DND-41 (cell line): ENCODE results near the gene RIMS3.
"Not testable (repeated sequence)": the region's sequence is repeated elsewhere in the genome, so short reads cannot be mapped to it uniquely, and the experiment has no call there.

Experiments
- ATAC-seq: fragments of 200-7000 bp; cut with Tn5 transposase; 3 replicates; pipeline ENCODE4 v1.9.1; 2021; ENCODE audit warnings: low read depth; ENCODE audit not compliant: insufficient read depth
- DNase-seq: peaks from one replicate; pipeline ENCODE4 v3.0.0-alpha.2; 2020
- H2AFZ ChIP-seq: 2 replicates; pipeline ENCODE4 v1.6.0; 2012; ENCODE audit warnings: low read depth, low read length
- H3K27ac ChIP-seq: 2 replicates; pipeline ENCODE4 v1.5.1; 2012; ENCODE audit warnings: low read length, inconsistent platforms
- H3K27me3 ChIP-seq: fragments of 200-600 bp; sonication (generic); 2 replicates; pipeline ENCODE4 v1.6.0; 2012; ENCODE audit warnings: low read length, mild to moderate bottlenecking, inconsistent platforms; ENCODE audit not compliant: insufficient read depth, poor library complexity
- H3K36me3 ChIP-seq: 2 replicates; pipeline ENCODE4 v1.5.1; 2012; ENCODE audit warnings: low read length, inconsistent platforms; ENCODE audit not compliant: insufficient read depth
- H3K4me1 ChIP-seq: 2 replicates; pipeline ENCODE4 v1.5.1; 2012; ENCODE audit warnings: mild to moderate bottlenecking, low read length; ENCODE audit not compliant: insufficient read depth
- H3K4me2 ChIP-seq: 2 replicates; pipeline ENCODE4 v1.6.0; 2012; ENCODE audit warnings: mild to moderate bottlenecking, moderate library complexity, low read length, inconsistent platforms; ENCODE audit not compliant: insufficient read depth
- H3K4me3 ChIP-seq, 2 experiments: fragments of 200-600 bp in 1 of 2; shearing (Covaris generic) in 1 of 2; 2 replicates each; pipeline ENCODE4 v1.5.1; 2012 to 2016; ENCODE audit warnings: inconsistent platforms in 2 of 2, low read length in 2 of 2, mild to moderate bottlenecking in 2 of 2, low read depth in 1 of 2, moderate library complexity in 1 of 2
- H3K79me2 ChIP-seq: 2 replicates; pipeline ENCODE4 v1.6.0; 2012; ENCODE audit warnings: low read length, inconsistent platforms; ENCODE audit not compliant: insufficient read depth
- H3K9ac ChIP-seq: 2 replicates; pipeline ENCODE4 v1.6.0; 2012; ENCODE audit warnings: low read depth, mild to moderate bottlenecking, inconsistent platforms, low read length, moderate library complexity
- H3K9me3 ChIP-seq: 2 replicates; pipeline ENCODE4 v1.5.1; 2012; ENCODE audit warnings: low read length, moderate library complexity, mild to moderate bottlenecking, inconsistent platforms; ENCODE audit not compliant: insufficient read depth, severe bottlenecking
- H4K20me1 ChIP-seq: 2 replicates; pipeline ENCODE4 v1.6.0; 2012; ENCODE audit warnings: low read length; ENCODE audit not compliant: insufficient read depth
- CTCF ChIP-seq: IDR thresholded peaks from 2 replicates; pipeline ENCODE4 v1.5.1; 2012; ENCODE audit warnings: borderline replicate concordance, low read length, moderate library complexity, mild to moderate bottlenecking; ENCODE audit not compliant: poor library complexity, severe bottlenecking; ENCODE audit errors: extremely low read depth
- EZH2 ChIP-seq: IDR thresholded peaks from 3 replicates; pipeline ENCODE4 v1.6.1; 2012; ENCODE audit warnings: borderline replicate concordance, low read depth, mild to moderate bottlenecking, moderate library complexity, low read length, inconsistent platforms; ENCODE audit not compliant: severe bottlenecking

Gene RIMS3

GRCh38 chr1:40588586-40588985 lies 76.9 kb downstream of the RIMS3 start:
- H3K4me2 ChIP-seq, result no peak overlapping the region
- H3K79me2 ChIP-seq, result no peaks in the 10 kb centered on the region
- TF ChIP-seq EZH2 (no peak), CTCF (no peak)
- no peaks in the 10 kb centered on the region for H3K36me3 ChIP-seq
- no peak overlapping the region for H3K27ac ChIP-seq
- no peak overlapping the region for H2AFZ ChIP-seq
- H3K9ac ChIP-seq, result no peak overlapping the region
- H3K4me1 ChIP-seq, result no peaks in the 10 kb centered on the region
- H3K9me3 ChIP-seq, result no peaks in the 10 kb centered on the region
- ATAC-seq (no peak), DNase-seq (no peak)
- H3K27me3 ChIP-seq, result no peaks in the 10 kb centered on the region
- no peak overlapping the region for H3K4me3 ChIP-seq
- H4K20me1 ChIP-seq, result no peaks in the 10 kb centered on the region

GRCh38 chr1:40583980-40584379 lies 81.5 kb downstream of the RIMS3 start:
- H3K36me3 ChIP-seq, result no peaks in the 10 kb centered on the region
- no peak for TF ChIP-seq CTCF
- TF ChIP-seq EZH2, result no peak
- H3K4me1 ChIP-seq, result no peaks in the 10 kb centered on the region
- no peaks in the 10 kb centered on the region for H4K20me1 ChIP-seq
- ATAC-seq, result no peak
- no peak overlapping the region for H3K4me2 ChIP-seq
- no peak for DNase-seq
- H2AFZ ChIP-seq, result no peak overlapping the region
- H3K9me3 ChIP-seq, result no peaks in the 10 kb centered on the region
- H3K27ac ChIP-seq, result no peak overlapping the region
- no peak overlapping the region for H3K9ac ChIP-seq
- no peaks in the 10 kb centered on the region for H3K79me2 ChIP-seq
- H3K27me3 ChIP-seq, result no peaks in the 10 kb centered on the region
- no peak overlapping the region for H3K4me3 ChIP-seq

- no peak overlapping the region for H3K27ac ChIP-seq
- H3K79me2 ChIP-seq, result no peaks in the 10 kb centered on the region
- no peaks in the 10 kb centered on the region for H4K20me1 ChIP-seq
- ATAC-seq, result no peak
- H3K4me3 ChIP-seq, result no peak overlapping the region
- no peaks in the 10 kb centered on the region for H3K36me3 ChIP-seq
- DNase-seq, result no peak
- no peaks in the 10 kb centered on the region for H3K9me3 ChIP-seq
- no peak overlapping the region for H3K9ac ChIP-seq
- H3K4me1 ChIP-seq, result no peaks in the 10 kb centered on the region
- H3K27me3 ChIP-seq, result no peaks in the 10 kb centered on the region
- TF ChIP-seq CTCF, result no peak
- TF ChIP-seq EZH2, result no peak
- no peak overlapping the region for H2AFZ ChIP-seq
- no peak overlapping the region for H3K4me2 ChIP-seq
Observed at GRCh38 chr1:40582116-40582515, 83.4 kb downstream of the RIMS3 start.

- DNase-seq (no peak), ATAC-seq (no peak)
- H3K27me3 ChIP-seq, result no peaks in the 10 kb centered on the region
- no peak overlapping the region for H3K4me3 ChIP-seq
- H3K9ac ChIP-seq, result no peak overlapping the region
- no peaks in the 10 kb centered on the region for H3K4me1 ChIP-seq
- no peak for TF ChIP-seq CTCF
- TF ChIP-seq EZH2, result no peak
- no peaks in the 10 kb centered on the region for H3K36me3 ChIP-seq
- no peaks in the 10 kb centered on the region for H4K20me1 ChIP-seq
- no peak overlapping the region for H2AFZ ChIP-seq
- no peaks in the 10 kb centered on the region for H3K9me3 ChIP-seq
- H3K79me2 ChIP-seq, result no peaks in the 10 kb centered on the region
- no peak overlapping the region for H3K27ac ChIP-seq
- no peak overlapping the region for H3K4me2 ChIP-seq
Observed at GRCh38 chr1:40575336-40575735, 90.1 kb downstream of the RIMS3 start.

- not testable (repeated sequence) for ATAC-seq, H3K4me2 ChIP-seq, H3K4me1 ChIP-seq, H3K9me3 ChIP-seq, H4K20me1 ChIP-seq, DNase-seq, H3K4me3 ChIP-seq, H3K79me2 ChIP-seq, H3K27me3 ChIP-seq, H2AFZ ChIP-seq, H3K9ac ChIP-seq, H3K36me3 ChIP-seq, H3K27ac ChIP-seq
Observed at GRCh38 chr1:40574805-40575204, 90.7 kb downstream of the RIMS3 start.
